ENCODE data around the gene DNAJA4.

- TF ChIP-seq ZKSCAN8 (CRISPR knock-in tag; IDR thresholded peaks at IDR 0.05; ENCODE audit: borderline replicate concordance) (no peak), SNRNP70 (IDR thresholded peaks at IDR 0.05; ENCODE audit: low read depth, low read length) (no peak), REST (IDR thresholded peaks at IDR 0.05; ENCODE audit: borderline replicate concordance in 1 of 2, low read depth in 1 of 2, low read length in 2 of 2) (no peak), ZNF891 (CRISPR knock-in tag; IDR thresholded peaks at IDR 0.05) (no peak), CBFB (CRISPR knock-in tag; IDR thresholded peaks at IDR 0.05) (no peak), ZNF558 (CRISPR knock-in tag; IDR thresholded peaks at IDR 0.05; ENCODE audit: borderline replicate concordance) (no peak)
Measured at GRCh38 chr15:78308422-78309032, 44.2 kb downstream of the DNAJA4 start.

All from HepG2 (cell line).